Upper lobe of left lung (tissue), 4 donors: Measurements from ENCODE around the gene GABBR2.

Experiments used
- CTCF ChIP-seq, 6 experiments: fragments of 450-650 bp in 4 of 6; fragments of 200-600 bp in 2 of 6; sonication (generic) in 2 of 6; IDR thresholded peaks; one replicate each; pipeline ENCODE4 v1.5.1; 2016 to 2019; ENCODE audit warnings: antibody characterized with exemption in 6 of 6
- POLR2A ChIP-seq, 4 donors: fragments of 450-650 bp; IDR thresholded peaks; one replicate each; pipeline ENCODE4 v1.5.1; 2016 to 2017; ENCODE audit warnings: antibody characterized with exemption in 4 of 4, mild to moderate bottlenecking in 2 of 4

- TF ChIP-seq CTCF (IDR thresholded peaks at IDR 0.05) (no peak), POLR2A (IDR thresholded peaks at IDR 0.05) (no peak)
Measured at GRCh38 chr9:98515506-98516204, 193.1 kb downstream of the GABBR2 start.
